Activated CD8-positive, alpha-beta memory T cell treated with anti-CD3 and anti-CD28 coated beads, Interleukin-2, amount 50 U/mL, for 4 hours (primary cell): ENCODE measurements around the gene SLC13A4.
"Not testable (repeated sequence)": the region's sequence is repeated elsewhere in the genome, so short reads cannot be mapped to it uniquely, and the experiment has no call there.

Experiments
- DNase-seq: peaks from one replicate; pipeline ENCODE4 v3.0.0-alpha.2; 2020

The SLC13A4 gene

GRCh38 chr7:135728136-135728669 is at the start of gene SLC13A4:
Gene SLC13A4 (minus strand): TSS chr7:135728186. CDS start chr7:135727496, 690 bp downstream.
- DNase-seq: no peak

- not testable (repeated sequence) for DNase-seq
Measured at GRCh38 chr7:135775915-135776314, 47.9 kb upstream of the SLC13A4 start.

- DNase-seq: no peak
Measured at GRCh38 chr7:135775230-135775629, 47.2 kb upstream of the SLC13A4 start.

- no peak for DNase-seq
Measured at GRCh38 chr7:135774284-135774683, 46.3 kb upstream of the SLC13A4 start.

- no peak for DNase-seq
Measured at GRCh38 chr7:135773464-135773863, 45.5 kb upstream of the SLC13A4 start.

- no peak for DNase-seq
Measured at GRCh38 chr7:135772639-135773222, 44.7 kb upstream of the SLC13A4 start.

GRCh38 chr7:135771961-135772638 is 44.1 kb upstream of the SLC13A4 start:
- no peak for DNase-seq

GRCh38 chr7:135771051-135771450 is 43.1 kb upstream of the SLC13A4 start:
- DNase-seq: no peak

GRCh38 chr7:135770139-135770710 is 42.2 kb upstream of the SLC13A4 start:
- no peak for DNase-seq

- no peak for DNase-seq
Measured at GRCh38 chr7:135769005-135769802, 41.2 kb upstream of the SLC13A4 start.

GRCh38 chr7:135768467-135768866 is 40.5 kb upstream of the SLC13A4 start:
- no peak for DNase-seq

- DNase-seq: no peak
Measured at GRCh38 chr7:135768064-135768463, 40.1 kb upstream of the SLC13A4 start.

GRCh38 chr7:135763261-135763660 is 35.3 kb upstream of the SLC13A4 start:
- DNase-seq: no peak

GRCh38 chr7:135761751-135762488 is 33.9 kb upstream of the SLC13A4 start:
- DNase-seq: no peak

GRCh38 chr7:135759532-135759931 is 31.5 kb upstream of the SLC13A4 start:
- DNase-seq: no peak

- no peak for DNase-seq
Measured at GRCh38 chr7:135758531-135758932, 30.5 kb upstream of the SLC13A4 start.

GRCh38 chr7:135757719-135758411 is 29.9 kb upstream of the SLC13A4 start:
- DNase-seq: no peak

- no peak for DNase-seq
Measured at GRCh38 chr7:135756191-135756590, 28.2 kb upstream of the SLC13A4 start.

- no peak for DNase-seq
Measured at GRCh38 chr7:135755351-135755753, 27.4 kb upstream of the SLC13A4 start.

- DNase-seq: no peak
Measured at GRCh38 chr7:135753616-135754413, 25.8 kb upstream of the SLC13A4 start.

- no peak for DNase-seq
Measured at GRCh38 chr7:135748770-135749169, 20.8 kb upstream of the SLC13A4 start, which contains the start of gene FAM180A. Gene FAM180A (minus strand): TSS chr7:135748813. CDS start chr7:135748580, 233 bp downstream.
